GM19452 (cell line): Measurements from ENCODE around the gene HS6ST3.

Experiments used
- ATAC-seq: cut with Tn5 transposase; IDR thresholded peaks from one replicate; pipeline ENCODE4 v1.9.1; 2021; ENCODE audit not compliant: unreplicated experiment

HS6ST3 gene

DNA sequence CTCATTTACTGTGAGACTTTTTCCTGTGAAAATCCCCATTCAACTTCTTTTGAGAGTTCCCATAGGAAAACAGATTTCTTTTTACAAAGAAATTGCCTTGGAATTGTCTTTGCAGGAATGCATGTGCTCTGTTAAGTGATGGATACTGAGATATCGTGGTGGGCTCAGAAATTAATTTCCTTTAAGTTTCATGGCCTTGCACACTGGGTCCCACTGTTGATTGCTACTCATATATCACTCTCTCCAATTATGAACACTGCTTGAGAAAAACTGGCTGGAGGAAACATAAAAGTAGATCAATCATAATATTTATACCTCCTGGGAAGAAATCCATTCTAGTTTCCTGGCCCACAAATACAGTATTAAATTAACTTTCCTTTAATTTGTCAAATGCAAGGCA lies 773.1 kb downstream of the HS6ST3 start:
- ATAC-seq, result no peak

DNA sequence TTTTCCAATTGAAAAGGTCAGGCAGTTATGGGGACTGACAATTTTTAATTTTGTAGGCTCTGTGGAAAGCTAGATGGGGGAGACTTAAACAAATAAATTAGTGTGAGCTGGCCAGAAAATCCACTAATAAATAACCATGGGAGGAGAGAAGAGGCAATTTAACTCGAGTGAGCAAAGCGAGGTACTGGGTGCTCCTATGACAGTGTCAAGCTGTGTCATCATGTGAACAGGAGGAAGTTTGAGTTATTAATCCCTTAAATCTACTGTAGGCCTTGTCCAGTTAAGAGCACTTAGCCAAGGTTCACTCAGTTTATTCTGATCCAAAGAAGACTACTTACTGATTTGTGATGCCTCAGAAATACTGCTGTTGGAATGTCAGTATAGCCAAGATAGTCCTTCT lies 781.6 kb downstream of the HS6ST3 start:
- ATAC-seq, result no peak

DNA sequence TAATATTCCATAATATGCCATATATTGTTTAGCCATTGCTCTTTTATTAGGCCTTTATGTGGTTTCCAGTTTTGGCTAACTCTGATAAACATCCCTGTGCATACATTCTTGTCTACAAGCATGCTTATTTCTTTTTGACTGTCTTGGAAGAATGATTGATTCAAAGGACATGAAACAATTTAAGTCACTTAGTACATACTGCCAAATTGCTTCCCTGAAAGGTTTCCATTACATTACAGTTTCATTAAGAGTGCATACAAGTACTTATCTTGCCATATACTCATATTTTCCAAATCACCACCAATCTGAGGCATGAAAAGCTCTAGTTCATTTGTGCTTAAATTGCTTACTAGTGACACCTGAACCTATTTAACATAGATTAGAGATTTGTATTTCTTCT lies 790.5 kb downstream of the HS6ST3 start:
- no peak for ATAC-seq
